Colonic mucosa (tissue), 4 donors: ENCODE results near the gene TPST1. TPM values are rescaled to one million over a fixed set of nuclear protein-coding genes. Genes with fewer than 3 reads are reported as not detected.
A peak's percentile ranks its signal among the peaks of the same experiment; 100 is the strongest.
"Not testable (repeated sequence)": the region's sequence is repeated elsewhere in the genome, so short reads cannot be mapped to it uniquely, and the experiment has no call there.

Source experiments
- DNase-seq: peaks from one replicate; pipeline ENCODE4 v3.0.0-alpha.2; 2020
- H3K27ac ChIP-seq: fragments of 200-600 bp; one replicate; pipeline ENCODE4 v1.8.0; 2021
- H3K27me3 ChIP-seq: fragments of 200-600 bp; one replicate; pipeline ENCODE4 v1.8.0; 2021
- H3K36me3 ChIP-seq: fragments of 200-600 bp; one replicate; pipeline ENCODE4 v1.8.0; 2021
- H3K4me1 ChIP-seq: fragments of 200-600 bp; one replicate; pipeline ENCODE4 v1.8.0; 2021; ENCODE audit warnings: mild to moderate bottlenecking
- H3K4me3 ChIP-seq: fragments of 200-600 bp; one replicate; pipeline ENCODE4 v1.8.0; 2021
- H3K9ac ChIP-seq, 2 donors: one replicate each; pipeline ENCODE4 v1.7.0; 2013; ENCODE audit warnings: control low read depth in 2 of 2, low read depth in 2 of 2, low read length in 2 of 2
- H3K9me3 ChIP-seq: fragments of 200-600 bp; one replicate; pipeline ENCODE4 v1.8.0; 2021
- intact Hi-C: fragments of 100-400 bp; cut with DNase I; formaldehyde crosslinking; loops from one replicate; pipeline ENCODE4 v1.14.1; 2022
- total RNA-seq, 2 donors: library from RNA; stranded (reverse); fragmentation: NEBNext Ultra II Directional in 1 of 2; extraction: Animal tissue kit (Norgen Biotek cat#: 25700) in 1 of 2; gene quantifications; one replicate each; pipeline ENCODE4 v1.2.1, GENCODE V29; 2021
- TF ChIP-seq, protein P1 (sequence below): fragments of 200-600 bp; IDR thresholded peaks from one replicate; pipeline ENCODE4 v1.8.0; 2022; ENCODE audit warnings: antibody characterized with exemption, mild to moderate bottlenecking
- donor health status: healthy.
- donor health status: DM: no; HTN: no; CAD: no.
- donor health status: DM: no; HTN: no; CAD: no.

Gene TPST1
- total RNA-seq, 2 donors from 2014 or later, result 3.6 to 6.1 TPM

GRCh38 chr7:66167773-66168387 lies 37.3 kb upstream of the TPST1 start:
- no peaks in the 10 kb centered on the region for H3K4me1 ChIP-seq
- H3K9ac ChIP-seq, result no peak overlapping the region
- no peak overlapping the region for H3K4me3 ChIP-seq
- no peak for DNase-seq
- no peaks in the 10 kb centered on the region for H3K9me3 ChIP-seq
- intact Hi-C loops, result no loop called here
- H3K27me3 ChIP-seq, result no peaks in the 10 kb centered on the region
- H3K36me3 ChIP-seq, result no peaks in the 10 kb centered on the region
- TF ChIP-seq, protein P1, sequence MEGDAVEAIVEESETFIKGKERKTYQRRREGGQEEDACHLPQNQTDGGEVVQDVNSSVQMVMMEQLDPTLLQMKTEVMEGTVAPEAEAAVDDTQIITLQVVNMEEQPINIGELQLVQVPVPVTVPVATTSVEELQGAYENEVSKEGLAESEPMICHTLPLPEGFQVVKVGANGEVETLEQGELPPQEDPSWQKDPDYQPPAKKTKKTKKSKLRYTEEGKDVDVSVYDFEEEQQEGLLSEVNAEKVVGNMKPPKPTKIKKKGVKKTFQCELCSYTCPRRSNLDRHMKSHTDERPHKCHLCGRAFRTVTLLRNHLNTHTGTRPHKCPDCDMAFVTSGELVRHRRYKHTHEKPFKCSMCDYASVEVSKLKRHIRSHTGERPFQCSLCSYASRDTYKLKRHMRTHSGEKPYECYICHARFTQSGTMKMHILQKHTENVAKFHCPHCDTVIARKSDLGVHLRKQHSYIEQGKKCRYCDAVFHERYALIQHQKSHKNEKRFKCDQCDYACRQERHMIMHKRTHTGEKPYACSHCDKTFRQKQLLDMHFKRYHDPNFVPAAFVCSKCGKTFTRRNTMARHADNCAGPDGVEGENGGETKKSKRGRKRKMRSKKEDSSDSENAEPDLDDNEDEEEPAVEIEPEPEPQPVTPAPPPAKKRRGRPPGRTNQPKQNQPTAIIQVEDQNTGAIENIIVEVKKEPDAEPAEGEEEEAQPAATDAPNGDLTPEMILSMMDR, result no peak
- H3K27ac ChIP-seq, result no peak overlapping the region

DNA sequence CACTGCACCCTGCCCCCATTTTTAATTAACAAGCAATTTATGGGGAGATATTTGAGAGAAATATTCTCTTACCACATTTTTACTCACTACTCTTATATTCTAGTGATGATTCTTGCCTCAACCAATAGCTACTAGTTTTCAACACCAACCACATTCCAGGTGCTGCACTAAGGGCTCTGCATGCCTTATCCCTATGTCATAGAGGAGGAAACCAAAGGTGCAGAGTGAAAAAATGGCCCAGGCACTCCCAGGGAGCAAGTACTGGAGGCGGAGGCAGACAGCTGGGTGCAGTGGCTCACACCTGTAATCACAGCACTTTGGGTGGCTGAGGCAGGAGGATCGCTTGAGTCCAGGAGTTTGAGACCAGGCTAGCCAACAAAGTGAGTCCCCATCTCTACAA lies 35.5 kb upstream of the TPST1 start:
- no peak overlapping the region for H3K27ac ChIP-seq
- H3K9ac ChIP-seq, result no peak overlapping the region
- H3K4me3 ChIP-seq, result no peak overlapping the region
- H3K36me3 ChIP-seq, result no peaks in the 10 kb centered on the region
- DNase-seq, result no peak
- no peaks in the 10 kb centered on the region for H3K4me1 ChIP-seq
- H3K27me3 ChIP-seq, result no peaks in the 10 kb centered on the region
- intact Hi-C loops, result no loop called here
- TF ChIP-seq, protein P1, result no peak
- H3K9me3 ChIP-seq, result no peaks in the 10 kb centered on the region

DNA sequence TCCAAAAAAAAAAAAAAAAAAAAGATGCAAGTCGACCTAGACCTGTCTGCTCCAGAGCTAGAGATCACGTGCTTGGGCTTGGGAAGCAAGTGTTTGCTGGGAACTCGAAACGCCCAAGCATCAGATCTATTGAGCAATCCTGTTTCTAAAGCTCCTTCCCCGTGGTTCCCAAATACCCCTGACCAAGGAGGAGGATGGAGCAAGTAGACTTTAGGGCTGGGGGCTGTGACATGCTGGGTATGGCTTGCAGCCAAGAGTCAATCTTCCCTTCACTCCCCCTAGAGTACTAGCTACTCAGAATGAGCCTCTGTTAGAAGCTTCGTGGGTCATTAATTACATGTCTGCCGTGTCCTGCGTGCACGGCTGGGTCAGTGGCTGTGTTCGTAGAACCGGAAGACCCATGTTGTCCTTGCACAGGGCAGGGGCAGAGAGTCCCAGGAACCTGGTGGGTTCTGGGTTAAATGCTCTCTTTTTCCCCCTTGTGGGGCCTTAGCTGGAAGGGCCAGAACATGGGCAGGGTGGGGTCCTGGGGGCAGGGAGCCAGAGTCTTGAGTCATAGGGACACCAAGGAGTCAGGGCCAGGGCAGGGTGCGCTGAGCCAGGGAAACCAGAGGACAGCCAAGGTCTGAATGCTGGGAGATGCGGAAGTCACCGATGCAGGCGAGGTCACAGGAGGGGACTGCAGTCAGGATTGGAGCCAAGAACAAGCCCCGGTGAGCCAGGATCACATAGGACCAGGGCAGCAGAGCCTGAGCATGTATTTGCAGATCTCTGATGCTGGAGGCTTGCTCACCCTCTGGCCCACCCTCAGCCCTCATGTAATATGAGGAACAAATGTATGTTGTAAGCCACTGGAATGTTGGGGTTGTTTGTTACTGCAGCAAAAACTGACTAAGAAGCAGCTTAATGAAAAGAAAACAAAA lies 34.6 kb upstream of the TPST1 start:
- DNase-seq, result peak; percentile 46
- H3K27ac ChIP-seq, result no peak overlapping the region

GRCh38 chr7:66172536-66173401 lies 32.4 kb upstream of the TPST1 start:
- H3K4me3 ChIP-seq, H3K9me3 ChIP-seq, DNase-seq, H3K36me3 ChIP-seq, H3K27me3 ChIP-seq, H3K27ac ChIP-seq, intact Hi-C loops, H3K4me1 ChIP-seq, H3K9ac ChIP-seq: not testable (repeated sequence)

More for the DNA sequence above, 34.6 kb upstream of the TPST1 start:
- Histone ChIP-seq H3K9ac (no peak overlapping the region), H3K4me1 (no peaks in the 10 kb centered on the region), H3K27me3 (no peaks in the 10 kb centered on the region), H3K4me3 (no peak overlapping the region), H3K9me3 (no peaks in the 10 kb centered on the region), H3K36me3 (no peaks in the 10 kb centered on the region)
- intact Hi-C loops, result no loop called here
- TF ChIP-seq, protein P1, result no peak

- Histone ChIP-seq H3K27ac (no peak overlapping the region), H3K4me3 (no peak overlapping the region), H3K9me3 (no peaks in the 10 kb centered on the region), H3K4me1 (no peaks in the 10 kb centered on the region), H3K9ac (no peak overlapping the region), H3K27me3 (no peaks in the 10 kb centered on the region), H3K36me3 (no peaks in the 10 kb centered on the region)
- no peak for DNase-seq
- TF ChIP-seq, protein P1, result no peak
- intact Hi-C loops, result no loop called here
These were observed 31.3 kb upstream of the TPST1 start for GRCh38 chr7:66173856-66174255.

- H3K36me3 ChIP-seq, intact Hi-C loops, H3K9me3 ChIP-seq, H3K27me3 ChIP-seq, H3K9ac ChIP-seq, DNase-seq, H3K4me3 ChIP-seq, H3K4me1 ChIP-seq, H3K27ac ChIP-seq: not testable (repeated sequence)
These were observed 30.1 kb upstream of the TPST1 start for GRCh38 chr7:66175006-66175405.
